NCI-H2171 treated with DMSO at 0.1 percent for 48 hours (cell line): ENCODE measurements around the gene WDR93.
"Not testable (repeated sequence)": the region's sequence is repeated elsewhere in the genome, so short reads cannot be mapped to it uniquely, and the experiment has no call there.

ENCODE experiments used
- DNase-seq: peaks from one replicate; lab custom pipeline; 2025; lab: John Stamatoyannopoulos, UW

Gene WDR93

DNA sequence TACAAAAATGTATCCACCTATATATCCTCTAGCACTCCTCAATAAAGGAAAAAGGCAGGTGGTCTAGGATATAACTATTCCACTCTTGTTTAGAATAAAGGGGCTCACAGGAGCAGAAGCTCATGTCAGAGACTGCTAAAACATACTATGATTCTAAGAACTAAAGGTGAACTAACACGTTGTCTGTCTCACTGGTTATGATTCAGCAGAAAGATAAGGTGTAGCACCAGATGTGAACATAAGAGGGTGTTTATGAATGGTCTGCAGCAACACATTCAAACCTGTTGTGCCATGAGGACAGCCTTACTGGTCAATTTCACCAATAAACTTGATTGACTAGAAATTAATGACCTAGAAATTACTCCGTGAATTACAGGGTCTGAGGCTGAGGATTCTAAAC lies 4.6 kb upstream of the WDR93 start:
- no peak for DNase-seq

- DNase-seq, result no peak
Observed at GRCh38 chr15:89686522-89686921, 4.1 kb upstream of the WDR93 start.

GRCh38 chr15:89689930-89690275 lies 708 bp upstream of the WDR93 start:
- DNase-seq, result not testable (repeated sequence)

DNA sequence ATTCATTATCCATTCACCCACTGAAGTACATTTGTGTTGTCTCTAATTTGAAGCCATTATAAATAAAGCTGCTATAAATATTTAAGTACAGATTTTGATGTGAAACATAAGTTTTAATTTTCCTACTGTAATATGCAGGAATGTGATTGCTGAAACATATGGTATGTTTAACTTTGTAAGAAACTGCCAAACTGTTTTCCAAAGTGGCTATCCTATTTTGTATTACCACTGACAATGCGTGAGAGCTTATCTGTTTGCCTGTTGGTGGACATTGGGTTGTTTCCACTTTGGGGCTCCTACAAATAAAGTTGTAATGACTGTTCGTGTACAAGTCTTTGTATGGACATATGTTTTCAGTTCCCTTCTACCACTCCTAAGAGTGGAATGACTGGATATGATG lies 2.5 kb downstream of the WDR93 start:
- DNase-seq, result no peak

GRCh38 chr15:89693696-89694095 lies 3.1 kb downstream of the WDR93 start:
- DNase-seq, result no peak

- DNase-seq, result no peak
Observed at GRCh38 chr15:89695198-89695597, 4.6 kb downstream of the WDR93 start.

DNA sequence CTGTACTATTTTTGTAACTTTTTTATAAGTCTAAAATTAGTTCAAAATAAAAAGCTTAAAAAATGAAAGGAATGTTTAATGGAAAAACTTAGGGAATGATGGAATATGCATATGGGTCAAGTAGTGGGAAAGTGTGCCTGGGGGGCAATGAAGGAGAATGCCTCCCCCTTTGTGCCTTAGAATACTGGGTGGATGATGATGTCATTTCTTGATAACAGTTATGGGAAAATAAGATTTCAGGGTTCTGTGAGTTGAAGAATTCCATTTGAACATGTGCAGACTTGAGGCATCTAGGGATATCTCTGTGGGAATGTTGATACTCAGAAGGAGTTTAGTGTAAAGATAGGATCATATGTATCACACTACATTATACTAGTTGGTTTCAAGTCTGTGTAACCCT lies 13.8 kb downstream of the WDR93 start:
- no peak for DNase-seq

DNA sequence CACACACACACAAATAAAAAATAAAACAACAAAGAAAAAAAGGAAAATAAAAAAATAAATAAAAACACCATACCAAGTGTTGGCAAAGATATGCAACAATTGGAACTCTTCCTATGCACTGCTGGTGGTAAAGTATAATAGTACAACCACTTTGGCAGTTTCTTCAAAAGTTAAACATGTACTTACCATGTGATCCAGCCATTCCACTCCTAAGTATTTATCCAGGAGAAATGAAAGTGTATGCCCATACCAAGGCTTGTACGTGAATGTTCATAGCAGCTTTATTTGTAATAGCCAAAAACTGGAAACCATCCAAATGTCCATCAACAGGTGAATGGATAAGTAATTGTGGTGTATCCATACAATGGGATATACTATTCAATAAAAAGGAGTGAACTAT lies 17.0 kb downstream of the WDR93 start:
- no peak for DNase-seq

- no peak for DNase-seq
Observed at GRCh38 chr15:89714775-89715174, 24.2 kb downstream of the WDR93 start.

GRCh38 chr15:89723031-89723430 lies 32.4 kb downstream of the WDR93 start:
- no peak for DNase-seq

GRCh38 chr15:89724621-89725020 lies 34.0 kb downstream of the WDR93 start:
- no peak for DNase-seq

DNA sequence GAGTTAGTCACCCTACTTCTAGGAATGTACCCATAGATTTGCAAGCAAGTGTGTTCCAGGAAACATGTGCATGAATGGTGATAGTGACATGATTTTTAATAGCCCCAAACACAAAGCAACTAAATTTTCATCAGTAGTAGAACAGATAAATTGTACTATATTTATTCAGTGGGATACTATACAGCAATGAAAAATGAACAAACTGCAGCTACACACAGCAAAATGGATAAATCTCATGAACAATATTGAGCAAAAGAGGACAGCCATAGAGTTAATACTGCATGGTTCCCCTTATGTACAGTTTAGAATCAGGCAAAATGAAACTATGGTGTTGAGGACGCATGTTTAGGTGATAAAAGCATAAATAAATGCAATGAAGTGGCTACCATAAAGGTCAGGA lies 34.5 kb downstream of the WDR93 start:
- no peak for DNase-seq

- no peak for DNase-seq
Observed at GRCh38 chr15:89728254-89728653, 37.6 kb downstream of the WDR93 start.

GRCh38 chr15:89731275-89731674 lies 40.7 kb downstream of the WDR93 start:
- no peak for DNase-seq

DNA sequence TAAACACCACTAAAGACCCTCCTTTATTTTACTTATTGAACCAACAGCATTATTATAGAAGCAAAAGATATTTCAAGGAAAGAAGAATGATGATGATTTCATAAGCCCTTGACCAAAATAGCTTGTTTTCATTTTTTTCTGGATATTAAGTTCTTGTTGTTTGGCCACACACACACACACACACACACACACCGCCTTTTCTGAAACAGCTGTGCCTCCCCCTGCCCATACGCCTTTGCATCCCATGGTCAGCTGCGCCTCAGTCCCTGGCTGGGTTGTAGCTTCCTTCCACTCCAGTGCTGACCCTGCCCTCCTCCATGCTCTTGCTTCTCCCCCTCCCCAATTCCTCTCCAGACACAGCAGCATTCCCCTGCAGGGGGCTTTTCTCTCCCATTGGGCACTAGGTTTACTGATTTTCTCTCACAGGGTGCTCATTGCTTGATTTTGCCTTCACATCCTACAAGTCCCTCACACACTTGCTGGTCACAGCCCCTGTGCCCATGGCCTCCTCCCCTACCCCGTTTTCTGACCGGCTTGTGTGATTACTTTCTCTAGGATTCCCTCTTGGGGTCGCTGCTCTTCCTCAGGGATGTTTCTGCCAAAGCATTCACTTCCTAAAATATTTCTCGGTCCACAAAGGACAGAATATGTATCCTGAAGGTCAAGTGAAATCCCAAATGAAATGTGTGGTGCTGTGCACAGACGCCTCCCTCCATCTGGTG lies 42.0 kb downstream of the WDR93 start:
- DNase-seq, result no peak

- no peak for DNase-seq
Observed at GRCh38 chr15:89735773-89736172, 45.2 kb downstream of the WDR93 start.

DNA sequence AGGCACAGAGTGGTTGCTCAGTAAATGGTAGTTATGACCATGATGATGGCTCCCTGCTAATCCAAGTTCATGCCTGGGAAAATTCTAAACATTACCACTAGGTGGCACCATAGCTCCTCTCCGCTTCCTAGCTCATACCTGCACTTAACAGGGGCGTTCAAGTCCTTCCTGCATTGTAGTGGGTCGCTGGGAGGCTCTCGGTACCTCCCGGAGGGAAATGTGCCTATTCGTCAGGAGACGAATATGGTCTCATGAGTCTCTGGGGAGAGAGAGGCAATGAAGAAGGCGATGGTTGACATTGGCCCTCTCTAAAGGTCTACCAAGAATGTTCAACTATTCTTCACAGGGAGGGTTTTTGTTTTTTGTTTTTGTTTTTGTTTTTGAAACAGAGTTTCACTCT lies 49.5 kb downstream of the WDR93 start:
- peak; percentile 82 for DNase-seq

- no peak for DNase-seq
Observed at GRCh38 chr15:89743011-89743410, 52.4 kb downstream of the WDR93 start.

- DNase-seq, result no peak
Observed at GRCh38 chr15:89743594-89743993, 53.0 kb downstream of the WDR93 start.

- DNase-seq, result no peak
Observed at GRCh38 chr15:89745131-89745530, 54.5 kb downstream of the WDR93 start.

DNA sequence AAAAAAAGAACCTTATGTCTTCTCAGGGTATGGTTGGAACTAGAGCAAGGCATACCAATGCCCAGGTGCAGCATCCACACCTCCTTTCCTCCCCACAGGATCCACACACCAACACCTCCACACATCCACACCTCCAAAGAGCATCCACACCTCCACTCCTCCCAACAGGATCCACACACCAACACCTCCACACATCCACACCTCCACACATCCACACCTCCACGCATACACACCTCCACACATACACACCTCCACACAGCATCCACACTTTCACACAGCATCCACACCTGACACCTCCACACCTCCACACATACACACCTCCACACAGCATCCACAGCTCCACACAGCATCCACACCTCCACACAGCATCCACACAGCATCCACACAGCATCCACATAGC lies 55.2 kb downstream of the WDR93 start:
- DNase-seq, result no peak

- no peak for DNase-seq
Observed at GRCh38 chr15:89746386-89746780, 55.8 kb downstream of the WDR93 start.

DNA sequence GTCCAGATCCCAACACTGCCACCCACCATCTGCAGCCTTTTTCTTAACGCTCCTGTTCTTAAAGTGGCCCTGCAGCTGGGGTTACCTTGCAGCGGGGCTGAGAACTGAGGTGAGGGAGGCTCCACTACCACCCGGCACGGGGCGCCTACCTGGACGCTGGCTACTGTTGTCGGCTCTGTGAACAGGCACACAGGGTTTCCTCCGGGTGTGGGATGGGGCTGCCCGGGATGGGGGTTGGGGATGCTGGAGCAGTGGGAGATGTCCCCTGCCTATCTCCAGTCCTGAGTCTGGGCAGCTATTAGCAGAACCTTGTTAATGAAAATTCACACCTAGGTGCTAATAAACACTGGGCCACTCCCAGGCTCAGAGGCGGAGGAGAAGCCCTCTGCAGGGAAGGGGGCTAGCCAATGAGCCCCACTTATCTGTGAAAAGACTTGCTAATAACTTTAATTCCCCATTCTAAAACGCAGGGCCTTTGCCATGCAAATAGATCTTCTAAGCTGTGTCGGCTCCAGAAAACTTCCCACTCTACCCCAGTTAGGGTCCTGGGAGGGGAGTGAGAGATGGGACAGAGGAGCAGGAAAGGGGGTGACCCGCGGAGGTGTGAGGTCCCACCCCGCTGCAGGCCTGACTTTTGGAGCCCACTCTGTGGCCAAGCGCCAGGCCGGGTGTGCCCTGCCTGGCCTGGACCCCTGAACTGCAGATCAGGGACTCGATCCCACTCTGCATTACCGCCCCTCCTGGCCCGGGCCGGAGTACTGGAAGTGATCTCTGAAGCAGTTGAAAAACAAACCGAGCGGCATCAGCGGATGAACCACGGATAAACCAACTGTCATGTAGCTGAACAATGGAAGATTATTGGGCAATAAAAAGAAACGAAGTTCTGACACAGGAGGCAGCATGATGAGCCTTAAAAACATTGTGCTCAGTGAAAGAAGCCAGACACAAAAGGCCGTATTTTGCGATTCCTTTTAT lies 57.4 kb downstream of the WDR93 start:
- DNase-seq, result peak; percentile 53
